GM21717 (cell line): ENCODE data around the gene DLG2.
"Not testable (repeated sequence)": the region's sequence is repeated elsewhere in the genome, so short reads cannot be mapped to it uniquely, and the experiment has no call there.

Experiments
- ATAC-seq: cut with Tn5 transposase; IDR thresholded peaks from one replicate; pipeline ENCODE4 v1.9.1; 2021; ENCODE audit warnings: mild to moderate bottlenecking, moderate library complexity; ENCODE audit not compliant: unreplicated experiment

The DLG2 gene

GRCh38 chr11:84865791-84866535 lies 761.2 kb downstream of the DLG2 start:
- no peak for ATAC-seq

DNA sequence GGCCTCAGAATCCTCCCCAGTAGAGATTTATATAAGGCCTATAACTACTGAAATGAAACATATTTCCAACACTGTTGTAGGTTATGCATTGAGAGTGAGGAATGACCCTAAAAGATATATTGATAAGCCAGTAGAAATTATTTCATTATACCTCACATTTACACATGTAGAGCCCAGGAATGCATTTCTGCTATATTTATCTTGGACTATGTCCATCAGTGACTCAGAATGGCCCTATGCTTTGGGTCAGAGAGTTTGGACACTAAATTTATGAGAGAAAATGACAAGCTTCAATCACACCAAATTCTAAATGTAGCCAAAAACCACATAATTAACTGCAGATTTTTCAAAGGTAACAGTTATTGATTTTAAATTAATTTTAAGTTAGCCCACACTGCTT lies 761.9 kb downstream of the DLG2 start:
- ATAC-seq = no peak

DNA sequence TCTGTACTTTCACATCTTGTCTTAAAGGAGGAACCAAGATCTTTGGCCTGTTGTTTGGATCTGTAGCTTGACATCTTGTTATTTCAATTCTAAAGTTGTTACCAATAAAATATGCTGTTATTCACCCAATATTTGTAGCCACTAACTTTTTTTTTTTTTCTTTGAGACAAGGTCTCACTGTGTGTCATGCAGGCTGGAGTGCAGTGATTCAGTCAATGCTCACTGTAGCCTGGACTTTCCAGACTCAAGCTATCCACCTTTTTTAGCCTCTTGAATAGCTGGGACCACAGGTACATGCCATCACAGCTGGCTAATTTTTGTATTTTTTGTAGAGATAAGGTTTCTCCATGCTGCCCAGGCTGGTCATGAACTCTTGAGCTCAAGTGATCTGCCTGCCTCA lies 769.4 kb downstream of the DLG2 start:
- ATAC-seq = no peak

- no peak for ATAC-seq
Measured at GRCh38 chr11:84855508-84856245, 771.5 kb downstream of the DLG2 start.

DNA sequence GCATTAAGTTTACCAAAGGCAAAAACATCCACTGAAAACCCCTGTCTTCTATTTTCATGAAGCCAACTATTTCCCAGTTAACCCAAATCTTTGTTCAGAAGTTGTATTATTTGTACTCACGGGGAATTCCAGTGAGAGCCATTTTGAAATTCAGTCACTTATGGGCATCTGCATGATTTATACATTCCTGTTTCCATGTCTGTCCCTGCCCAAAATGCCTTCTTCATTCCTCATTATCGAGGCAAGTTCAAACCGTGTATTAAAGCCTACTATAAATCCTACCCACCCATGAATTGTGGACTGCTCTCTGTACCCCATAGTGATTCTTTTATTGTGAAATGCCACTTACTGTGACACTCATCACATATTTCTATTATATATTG lies 772.7 kb downstream of the DLG2 start:
- no peak for ATAC-seq

DNA sequence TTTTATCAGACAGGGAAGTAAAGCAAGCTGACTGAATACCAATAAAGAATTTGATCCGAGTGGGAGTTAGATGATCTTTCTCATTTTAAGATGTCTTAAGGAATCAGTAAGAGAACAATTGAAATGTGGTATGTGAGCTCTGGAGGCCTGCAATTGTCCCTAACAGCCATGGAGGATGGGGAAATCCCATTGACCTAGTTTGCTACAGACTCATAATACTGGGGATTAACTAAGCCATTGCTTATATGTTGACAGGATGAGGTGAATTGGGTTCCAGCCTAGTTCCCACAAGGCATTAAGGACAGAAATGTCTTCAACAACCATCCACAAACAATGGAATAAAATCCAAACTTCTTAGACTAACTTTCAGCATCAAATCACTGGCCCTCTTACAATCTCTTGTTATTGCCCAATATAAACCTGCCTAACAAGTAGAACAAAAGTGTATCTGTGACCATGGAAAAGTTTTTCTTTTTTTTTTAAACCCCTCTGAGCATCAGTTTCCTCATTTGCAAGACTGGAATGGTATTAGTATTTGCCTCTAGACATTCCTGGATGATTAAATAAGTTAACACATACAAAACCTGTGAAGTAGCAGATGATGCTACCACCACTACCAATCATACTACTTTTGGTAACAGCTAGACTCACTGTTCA lies 773.2 kb downstream of the DLG2 start:
- no peak for ATAC-seq

DNA sequence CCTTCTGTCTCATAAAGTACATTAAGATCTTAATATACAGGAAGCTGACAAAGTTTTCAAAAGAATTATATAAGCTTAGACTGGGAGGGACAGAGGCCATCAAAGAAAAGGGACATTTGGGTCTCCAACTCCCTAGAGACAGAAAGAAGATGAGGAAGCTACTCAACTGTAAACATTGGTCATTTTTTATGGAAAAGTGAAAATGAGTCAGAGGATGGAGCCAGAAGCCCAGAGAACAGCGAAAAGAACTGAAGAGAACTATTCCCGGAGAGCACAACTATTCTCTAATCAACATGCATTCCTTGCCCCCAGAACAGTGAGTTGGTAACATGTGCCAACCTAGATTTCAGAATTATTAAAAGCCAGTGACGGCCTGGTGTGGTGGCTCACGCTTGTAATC lies 779.3 kb downstream of the DLG2 start:
- ATAC-seq = no peak

GRCh38 chr11:84840201-84840600 lies 786.9 kb downstream of the DLG2 start:
- not testable (repeated sequence) for ATAC-seq

DNA sequence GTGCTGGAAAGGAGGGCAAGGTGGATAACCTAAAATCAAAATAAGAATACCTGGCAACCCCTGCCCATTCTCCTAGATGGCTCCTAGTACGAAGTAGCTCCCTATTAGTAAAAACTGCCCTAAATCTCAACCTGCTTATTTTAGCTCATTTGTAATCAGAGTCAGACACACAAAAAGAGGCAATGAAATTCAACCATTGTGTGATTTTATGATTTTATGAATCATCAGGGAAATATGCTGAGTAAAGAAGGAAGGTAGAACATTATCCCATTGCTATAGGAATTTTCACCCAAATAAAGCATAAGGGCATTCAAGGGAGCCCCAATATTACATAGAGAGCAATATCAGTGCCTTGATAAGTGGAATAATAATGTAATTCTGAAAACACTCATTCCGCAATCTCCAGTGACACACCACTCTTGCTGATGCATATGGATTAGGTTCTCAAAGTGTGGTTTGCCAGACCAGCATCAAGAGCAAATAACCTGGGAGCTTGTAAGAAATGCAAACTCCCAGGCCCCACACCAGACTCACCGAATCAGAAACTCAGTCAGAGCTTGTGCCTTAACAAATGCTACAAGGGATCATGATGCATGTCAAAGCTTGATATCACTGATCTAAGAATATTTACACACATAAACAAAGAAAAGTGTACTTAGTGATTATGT lies 789.6 kb downstream of the DLG2 start:
- ATAC-seq = no peak

- ATAC-seq = no peak
Measured at GRCh38 chr11:84836371-84836770, 790.8 kb downstream of the DLG2 start.

GRCh38 chr11:84833488-84834088 lies 793.6 kb downstream of the DLG2 start:
- ATAC-seq = no peak

- ATAC-seq = no peak
Measured at GRCh38 chr11:84830372-84830771, 796.8 kb downstream of the DLG2 start.

DNA sequence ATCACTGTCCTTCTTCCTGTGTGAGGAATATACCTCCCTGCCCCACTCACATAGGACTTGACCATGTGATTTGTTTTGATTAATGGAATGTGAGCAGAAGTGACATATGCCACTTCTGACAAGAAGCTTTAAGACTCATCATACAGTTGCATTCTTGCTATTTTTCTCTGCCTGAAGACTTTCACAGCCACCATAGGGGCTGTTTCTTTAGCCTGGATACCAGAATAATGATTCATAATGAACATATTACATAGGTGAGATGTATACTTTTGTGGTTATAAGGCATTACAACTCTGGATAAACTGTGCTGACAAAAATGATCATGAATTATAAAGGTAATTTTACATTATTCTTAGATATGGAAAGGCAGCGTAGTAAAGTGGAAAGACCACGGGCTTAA lies 798.0 kb downstream of the DLG2 start:
- ATAC-seq = no peak

- ATAC-seq = no peak
Measured at GRCh38 chr11:84828616-84829015, 798.5 kb downstream of the DLG2 start.

DNA sequence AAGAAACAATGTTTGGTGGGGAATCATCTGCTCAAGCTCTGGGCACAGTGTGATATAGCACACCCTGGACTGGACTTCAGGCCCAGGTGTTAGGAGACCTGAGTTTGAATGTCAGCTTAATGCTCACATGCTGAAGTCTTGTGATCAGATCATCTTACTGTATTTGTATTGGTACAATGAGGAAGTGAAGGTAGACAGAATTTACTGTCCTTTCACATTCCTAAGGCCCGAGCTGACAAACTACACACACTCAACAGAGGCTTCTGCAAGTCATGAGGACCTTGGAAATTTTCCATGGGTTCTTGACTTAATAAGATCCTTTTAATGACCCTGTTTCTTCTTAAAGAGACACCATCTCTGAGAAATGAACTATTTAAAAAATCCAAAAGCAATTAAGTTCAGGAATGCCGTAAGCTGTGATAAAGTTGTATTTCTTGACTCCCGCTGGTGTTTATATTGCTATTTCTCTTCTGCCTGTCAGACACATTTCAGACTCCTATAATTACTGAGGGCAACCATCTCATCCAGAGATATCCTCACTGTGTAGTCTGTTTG lies 802.0 kb downstream of the DLG2 start:
- ATAC-seq = no peak

- ATAC-seq = no peak
Measured at GRCh38 chr11:84824624-84825023, 802.5 kb downstream of the DLG2 start.

DNA sequence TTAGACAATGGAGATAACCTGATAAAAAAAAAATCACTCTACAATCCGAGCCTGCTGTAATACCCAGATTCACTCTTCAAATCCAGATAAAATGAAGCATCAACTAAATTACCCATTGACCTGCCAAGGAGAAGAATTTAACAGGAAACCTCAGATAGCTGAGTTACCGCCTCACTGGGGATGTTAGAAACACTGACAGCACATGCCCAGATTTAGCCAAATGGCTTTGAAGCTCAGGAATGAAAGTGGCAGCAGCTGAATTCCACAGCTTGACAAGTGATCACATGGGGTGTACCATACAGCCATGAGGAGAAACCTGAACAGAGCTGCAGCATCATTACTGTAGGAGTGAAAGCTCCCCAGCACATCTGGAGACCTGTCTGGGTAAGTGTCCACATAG lies 807.6 kb downstream of the DLG2 start:
- no peak for ATAC-seq

DNA sequence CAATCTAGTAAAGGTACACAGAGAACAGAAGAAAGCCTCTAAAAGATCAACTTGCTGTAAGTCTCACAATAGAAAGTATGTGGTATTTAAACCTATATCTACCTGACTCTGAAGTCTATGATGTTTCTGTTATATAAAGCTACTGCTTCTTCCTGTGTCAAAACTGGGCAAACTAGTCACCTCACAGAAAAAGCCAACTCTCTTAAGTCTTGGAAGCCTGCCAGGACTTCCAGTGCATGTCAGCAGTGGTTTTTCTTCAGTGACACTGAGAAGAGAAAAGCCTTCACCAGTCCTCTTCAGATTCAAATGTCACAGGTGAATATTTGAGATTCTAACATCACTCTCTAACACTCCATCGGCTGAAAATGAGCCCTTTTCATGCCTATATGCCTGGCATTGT lies 808.0 kb downstream of the DLG2 start:
- ATAC-seq = no peak

DNA sequence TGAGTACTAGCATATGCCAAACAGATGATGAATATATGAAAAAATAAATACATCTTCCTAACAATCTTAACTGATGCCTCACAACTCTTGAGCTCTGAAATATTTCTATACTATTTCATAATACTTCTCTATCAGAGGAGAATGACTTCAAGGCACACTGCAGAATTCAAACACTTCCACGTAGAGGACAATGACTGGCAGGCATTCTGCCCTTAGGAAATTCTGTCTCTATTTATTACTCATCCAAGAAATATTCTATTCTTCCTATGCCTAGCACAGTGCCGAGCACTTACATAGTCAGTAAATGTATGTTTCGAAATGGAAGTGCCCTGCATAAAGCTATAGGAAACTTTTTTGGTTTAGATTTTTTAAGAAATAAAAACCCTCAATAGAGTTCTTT lies 809.1 kb downstream of the DLG2 start:
- ATAC-seq = no peak

DNA sequence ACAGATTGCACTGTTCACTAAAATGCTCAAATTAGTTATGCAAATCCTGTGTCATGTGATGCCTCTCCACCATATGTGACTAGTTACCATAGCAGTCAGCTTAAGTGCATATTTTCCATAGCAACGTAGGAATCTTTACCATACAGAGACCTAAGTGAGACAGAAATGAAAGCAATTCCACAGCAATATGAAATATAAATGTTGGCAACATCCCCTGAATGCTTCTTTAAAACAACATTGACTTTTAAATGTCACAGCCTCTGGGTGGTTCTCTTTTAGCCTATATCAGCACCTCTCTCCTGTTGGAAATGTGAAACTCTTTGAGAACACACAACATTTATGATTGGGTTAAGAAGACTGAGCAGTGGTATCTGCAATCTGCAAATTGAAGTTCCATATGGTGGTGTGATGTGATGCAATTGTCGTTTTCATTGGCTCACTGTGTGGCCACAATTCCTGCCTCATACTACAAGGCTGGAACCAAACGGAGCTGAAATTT lies 814.6 kb downstream of the DLG2 start:
- ATAC-seq = no peak

DNA sequence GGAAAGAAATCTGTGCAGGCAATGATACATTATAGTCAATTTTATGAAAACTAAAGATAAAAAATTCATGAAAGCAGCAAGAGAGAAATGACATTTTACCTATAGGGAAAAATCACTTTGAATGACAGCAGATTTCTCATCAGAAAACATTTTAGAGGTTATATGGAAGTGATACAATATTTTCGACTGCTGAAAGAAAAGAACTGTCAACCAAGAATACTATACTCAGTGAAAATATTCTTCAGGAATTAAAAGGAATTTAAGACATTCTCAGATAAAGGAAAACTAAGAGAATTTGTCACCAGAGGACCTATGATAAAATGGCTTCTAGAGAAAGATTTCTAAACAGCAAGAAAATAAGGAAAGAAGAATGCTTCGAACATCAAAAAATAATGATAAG lies 820.8 kb downstream of the DLG2 start:
- ATAC-seq = no peak
